OCI-LY7 (cell line): ENCODE measurements around the gene HS3ST5.

ENCODE experiments used
- CTCF ChIP-seq: fragments of 200-600 bp; sonication (generic); conservative IDR thresholded peaks from 2 replicates; pipeline ENCODE4 v1.5.1; 2014; ENCODE audit warnings: mild to moderate bottlenecking, antibody characterized with exemption, low read length, moderate library complexity, mixed read lengths
- EZH2phosphoT487 ChIP-seq: fragments of 200-600 bp; sonication (generic); IDR thresholded peaks from 2 replicates; pipeline ENCODE4 v1.6.1; 2018; ENCODE audit warnings: low read depth, borderline replicate concordance, mild to moderate bottlenecking, mixed run types, antibody characterized with exemption, low read length, moderate library complexity, mixed read lengths

- TF ChIP-seq CTCF (no peak), EZH2phosphoT487 (no peak)
Observed at GRCh38 chr6:114032721-114033120, 310.1 kb downstream of the HS3ST5 start.
